Amniotic epithelial cell (primary cell): ENCODE results near the gene SLN.
"Not testable (repeated sequence)": the region's sequence is repeated elsewhere in the genome, so short reads cannot be mapped to it uniquely, and the experiment has no call there.

Experiments used
- DNase-seq: peaks from one replicate; pipeline ENCODE4 v3.0.0-alpha.2; 2010; ENCODE audit warnings: low read depth

The SLN gene

GRCh38 chr11:107711861-107712755 is at the start of gene SLN:
Gene SLN, minus strand, starts transcription at chr11:107712056.
- no peak for DNase-seq

GRCh38 chr11:107758719-107759355 is 47.0 kb upstream of the SLN start:
- not testable (repeated sequence) for DNase-seq

- no peak for DNase-seq
Observed at GRCh38 chr11:107757661-107758060, 45.8 kb upstream of the SLN start.

- no peak for DNase-seq
Observed at GRCh38 chr11:107756553-107756952, 44.7 kb upstream of the SLN start.

GRCh38 chr11:107752949-107753822 is 41.3 kb upstream of the SLN start:
- no peak for DNase-seq

- no peak for DNase-seq
Observed at GRCh38 chr11:107752508-107752907, 40.7 kb upstream of the SLN start.

- no peak for DNase-seq
Observed at GRCh38 chr11:107751082-107751481, 39.2 kb upstream of the SLN start.

GRCh38 chr11:107750313-107750712 is 38.5 kb upstream of the SLN start:
- DNase-seq: no peak

- no peak for DNase-seq
Observed at GRCh38 chr11:107747622-107748021, 35.8 kb upstream of the SLN start.

GRCh38 chr11:107744736-107745135 is 32.9 kb upstream of the SLN start:
- DNase-seq: no peak

- DNase-seq: no peak
Observed at GRCh38 chr11:107743191-107743590, 31.3 kb upstream of the SLN start.

GRCh38 chr11:107741044-107741823 is 29.4 kb upstream of the SLN start:
- peak; percentile 41 for DNase-seq

GRCh38 chr11:107740271-107740670 is 28.4 kb upstream of the SLN start:
- peak; percentile 40 for DNase-seq

GRCh38 chr11:107736546-107736945 is 24.7 kb upstream of the SLN start:
- DNase-seq: no peak

- no peak for DNase-seq
Observed at GRCh38 chr11:107733518-107733917, 21.7 kb upstream of the SLN start.

GRCh38 chr11:107732689-107733051 is 20.8 kb upstream of the SLN start:
- DNase-seq: no peak

- no peak for DNase-seq
Observed at GRCh38 chr11:107731941-107732688, 20.3 kb upstream of the SLN start.

GRCh38 chr11:107722662-107723061 is 10.8 kb upstream of the SLN start:
- no peak for DNase-seq

- DNase-seq: no peak
Observed at GRCh38 chr11:107721207-107721606, 9.4 kb upstream of the SLN start.

GRCh38 chr11:107720303-107720774 is 8.5 kb upstream of the SLN start:
- DNase-seq: no peak
